GM21526 (cell line): ENCODE measurements around the gene GSTM4.
"Not testable (repeated sequence)": the region's sequence is repeated elsewhere in the genome, so short reads cannot be mapped to it uniquely, and the experiment has no call there.

Experiments
- ATAC-seq: cut with Tn5 transposase; IDR thresholded peaks from one replicate; pipeline ENCODE4 v1.9.1; 2021; ENCODE audit warnings: moderate library complexity; ENCODE audit not compliant: unreplicated experiment, low FRiP score

GSTM4 gene

GRCh38 chr1:109660691-109661026 lies 4.8 kb downstream of the GSTM4 start:
- not testable (repeated sequence) for ATAC-seq

GRCh38 chr1:109661391-109661790 lies 5.5 kb downstream of the GSTM4 start:
- ATAC-seq: no peak

- ATAC-seq: no peak
Observed at GRCh38 chr1:109664671-109665070, 8.8 kb downstream of the GSTM4 start.

GRCh38 chr1:109667452-109668122 lies 11.7 kb downstream of the GSTM4 start, which contains the start of gene GSTM2:
Gene GSTM2 (plus strand): TSS chr1:109668057. CDS start chr1:109668116, 59 bp downstream.
- ATAC-seq: peak; percentile 81

- ATAC-seq: no peak
Observed at GRCh38 chr1:109668123-109668775, 12.3 kb downstream of the GSTM4 start.

- no peak for ATAC-seq
Observed at GRCh38 chr1:109669246-109669948, 13.5 kb downstream of the GSTM4 start.

- not testable (repeated sequence) for ATAC-seq
Observed at GRCh38 chr1:109669949-109670302, 14.0 kb downstream of the GSTM4 start.

- ATAC-seq: no peak
Observed at GRCh38 chr1:109671067-109671466, 15.2 kb downstream of the GSTM4 start.

GRCh38 chr1:109673861-109674260 lies 18.0 kb downstream of the GSTM4 start:
- not testable (repeated sequence) for ATAC-seq

GRCh38 chr1:109676683-109677381 lies 20.9 kb downstream of the GSTM4 start:
- ATAC-seq: not testable (repeated sequence)

GRCh38 chr1:109677459-109677858 lies 21.6 kb downstream of the GSTM4 start:
- no peak for ATAC-seq

GRCh38 chr1:109678637-109679036 lies 22.7 kb downstream of the GSTM4 start:
- ATAC-seq: not testable (repeated sequence)

GRCh38 chr1:109684777-109685176 lies 28.9 kb downstream of the GSTM4 start:
- ATAC-seq: not testable (repeated sequence)

- not testable (repeated sequence) for ATAC-seq
Observed at GRCh38 chr1:109685399-109685798, 29.5 kb downstream of the GSTM4 start.

GRCh38 chr1:109685890-109686289 lies 30.0 kb downstream of the GSTM4 start:
- not testable (repeated sequence) for ATAC-seq

- not testable (repeated sequence) for ATAC-seq
Observed at GRCh38 chr1:109687109-109687508, 31.2 kb downstream of the GSTM4 start.

GRCh38 chr1:109687641-109688499 lies 32.0 kb downstream of the GSTM4 start, which contains the start of gene GSTM1:
Gene GSTM1 (plus strand): TSS chr1:109687817. CDS start chr1:109687874, 57 bp downstream.
- peak; percentile 97 for ATAC-seq

GRCh38 chr1:109689844-109690405 lies 34.0 kb downstream of the GSTM4 start:
- ATAC-seq: no peak

GRCh38 chr1:109691759-109692158 lies 35.9 kb downstream of the GSTM4 start:
- no peak for ATAC-seq

GRCh38 chr1:109694400-109694799 lies 38.5 kb downstream of the GSTM4 start:
- ATAC-seq: not testable (repeated sequence)
